ENCODE results near the gene AHNAK2. TPM values are rescaled to one million over a fixed set of nuclear protein-coding genes. Genes with fewer than 3 reads are reported as not detected.

AHNAK2 gene
- total and polyA plus RNA-seq, 9 of the 15 experiments (the other 6 are each of a cell fraction or from before 2014, with no cell fraction given): 0.04 to 0.09 (median 0.04) TPM; not detected in 6

DNA sequence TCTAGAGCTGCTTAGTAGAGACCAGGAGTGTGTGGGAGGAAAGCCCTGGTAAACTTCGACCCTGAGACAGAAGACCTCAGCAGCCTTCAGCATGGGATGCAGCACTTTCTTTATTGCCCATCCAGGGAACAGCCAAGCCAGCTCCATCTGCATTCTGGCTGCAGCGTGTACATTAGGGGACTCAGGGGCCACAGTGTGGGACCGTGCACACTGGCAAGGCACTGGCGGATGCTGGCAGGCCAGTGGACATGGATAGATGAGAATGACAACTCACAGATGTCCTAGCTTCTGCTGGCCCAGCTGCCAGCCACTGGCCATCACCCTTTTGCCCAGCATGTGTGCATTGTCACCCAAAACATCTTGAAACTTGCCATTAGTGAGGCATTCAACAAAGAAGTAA lies 41.0 kb downstream of the AHNAK2 start:
- Histone ChIP-seq H3K79me2 (ENCODE audit: control insufficient read depth, insufficient read depth, low read length) (no peaks in the 10 kb centered on the region), H3K4me3 (no peak overlapping the region), H3K9ac (ENCODE audit: insufficient read depth in 1 of 2, low read depth in 2 of 2, low read length in 2 of 2) (no peak overlapping the region), H3K9me1 (ENCODE audit: control insufficient read depth, insufficient read depth, low read length) (no peaks in the 10 kb centered on the region), H3K4me2 (ENCODE audit: insufficient read depth, low read length) (no peak overlapping the region), H3K36me3 (ENCODE audit: control insufficient read depth, insufficient read depth, low read length) (no peaks in the 10 kb centered on the region), H3K27me3 (ENCODE audit: control insufficient read depth in 2 of 2, insufficient read depth in 2 of 2, low read length in 2 of 2) (peaks cover 5 to 52% of the 10 kb centered on the region in 2 experiments; a peak in 4 of 5 replicates), H2AFZ (ENCODE audit: low read depth, low read length) (no peak overlapping the region), H4K20me1 (replicated peaks; ENCODE audit: control insufficient read depth, insufficient read depth, low read length) (no peaks in the 10 kb centered on the region; the same call in 1 of the 2 replicates), H3K9me3 (replicated peaks; ENCODE audit: control insufficient read depth, insufficient read depth, low read depth, low read length) (no peaks in the 10 kb centered on the region), H3K27ac (ENCODE audit: extremely low read depth, low read depth, low read length) (no peak overlapping the region), H3K4me1 (replicated peaks in 1 of 2; ENCODE audit: control insufficient read depth in 2 of 2, insufficient read depth in 2 of 2, low read length in 2 of 2) (peaks cover 0 to 12% of the 10 kb centered on the region in 2 experiments; a peak in 2 of 5 replicates)
- 0% methylated on average over 3 of the region's 4 CpGs for WGBS (ENCODE audit: insufficient coverage, low coverage, missing lambda C conversion rate)
- ATAC-seq (no peak), DNase-seq (ENCODE audit: extremely low read depth in 1 of 4, low spot score in 3 of 4) (no peak), FAIRE-seq (no peak)
- ChIA-PET POLR2A (interaction anchor here (0.6 kb wide), 1 partner anchor 35 kb away, joined by 3 read pairs; no protein-coding TSS in a partner anchor), CTCF (ENCODE audit: low intra/inter-chr PET ratio) (no interaction called here)
- intact Hi-C loops (cut with micrococcal nuclease) (no loop called here), in situ Hi-C loops (cut with MboI) (no loop called here)
- TF ChIP-seq HMG20A (CRISPR knock-in tag; conservative IDR thresholded peaks at IDR 0.05): no peak
- TF ChIP-seq, protein P1, sequence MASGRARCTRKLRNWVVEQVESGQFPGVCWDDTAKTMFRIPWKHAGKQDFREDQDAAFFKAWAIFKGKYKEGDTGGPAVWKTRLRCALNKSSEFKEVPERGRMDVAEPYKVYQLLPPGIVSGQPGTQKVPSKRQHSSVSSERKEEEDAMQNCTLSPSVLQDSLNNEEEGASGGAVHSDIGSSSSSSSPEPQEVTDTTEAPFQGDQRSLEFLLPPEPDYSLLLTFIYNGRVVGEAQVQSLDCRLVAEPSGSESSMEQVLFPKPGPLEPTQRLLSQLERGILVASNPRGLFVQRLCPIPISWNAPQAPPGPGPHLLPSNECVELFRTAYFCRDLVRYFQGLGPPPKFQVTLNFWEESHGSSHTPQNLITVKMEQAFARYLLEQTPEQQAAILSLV (tag; IDR thresholded peaks at IDR 0.05): no peak
- no peak for TF ChIP-seq FOXP1 (CRISPR knock-in tag; IDR thresholded peaks at IDR 0.05)
- no peak for TF ChIP-seq ZBTB17 (CRISPR knock-in tag; IDR thresholded peaks at IDR 0.05)
- no peak for TF ChIP-seq U2AF1 (optimal IDR thresholded peaks at IDR 0.05; ENCODE audit: low read depth, low read length)
- no peak for TF ChIP-seq ZNF561 (CRISPR knock-in tag; conservative IDR thresholded peaks at IDR 0.05)
- no peak for TF ChIP-seq CC2D1A (IDR thresholded peaks at IDR 0.05)
- TF ChIP-seq, protein P2, sequence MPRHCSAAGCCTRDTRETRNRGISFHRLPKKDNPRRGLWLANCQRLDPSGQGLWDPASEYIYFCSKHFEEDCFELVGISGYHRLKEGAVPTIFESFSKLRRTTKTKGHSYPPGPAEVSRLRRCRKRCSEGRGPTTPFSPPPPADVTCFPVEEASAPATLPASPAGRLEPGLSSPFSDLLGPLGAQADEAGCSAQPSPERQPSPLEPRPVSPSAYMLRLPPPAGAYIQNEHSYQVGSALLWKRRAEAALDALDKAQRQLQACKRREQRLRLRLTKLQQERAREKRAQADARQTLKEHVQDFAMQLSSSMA (CRISPR knock-in tag; IDR thresholded peaks at IDR 0.05): no peak
- BruUV-seq (replicated peaks): no TSS peak

Data from K562 (cell line).